Measurements from ENCODE around the gene OPN1LW.
A peak's percentile ranks its signal among the peaks of the same experiment; 100 is the strongest.
"Not testable (repeated sequence)": the region's sequence is repeated elsewhere in the genome, so short reads cannot be mapped to it uniquely, and the experiment has no call there.

The OPN1LW gene

GRCh38 chrX:154132366-154132765, 11.7 kb upstream of the OPN1LW start:
- no peak for DNase-seq

GRCh38 chrX:154135458-154136229, 8.4 kb upstream of the OPN1LW start:
- no peak for DNase-seq

- peak in 33 of 58 donors; percentile 0 to 48 (median 11) for DNase-seq
Measured at GRCh38 chrX:154136627-154137161, 7.3 kb upstream of the OPN1LW start.

- DNase-seq = no peak
Measured at GRCh38 chrX:154138857-154139256, 5.2 kb upstream of the OPN1LW start.

- no peak for DNase-seq
Measured at GRCh38 chrX:154140206-154140605, 3.8 kb upstream of the OPN1LW start.

- DNase-seq = no peak
Measured at GRCh38 chrX:154140742-154141141, 3.3 kb upstream of the OPN1LW start.

GRCh38 chrX:154142386-154142785, 1.7 kb upstream of the OPN1LW start:
- DNase-seq = no peak

GRCh38 chrX:154142950-154143745, 895 bp upstream of the OPN1LW start:
- no peak for DNase-seq

- not testable (repeated sequence) for DNase-seq
Measured at GRCh38 chrX:154151030-154151429, 7.0 kb downstream of the OPN1LW start.

GRCh38 chrX:154156221-154156620, 12.2 kb downstream of the OPN1LW start:
- not testable (repeated sequence) for DNase-seq

- not testable (repeated sequence) for DNase-seq
Measured at GRCh38 chrX:154157207-154157606, 13.2 kb downstream of the OPN1LW start.

- not testable (repeated sequence) for DNase-seq
Measured at GRCh38 chrX:154159345-154159744, 15.3 kb downstream of the OPN1LW start.

- not testable (repeated sequence) for DNase-seq
Measured at GRCh38 chrX:154164902-154165301, 20.9 kb downstream of the OPN1LW start.

- not testable (repeated sequence) for DNase-seq
Measured at GRCh38 chrX:154168384-154168783, 24.3 kb downstream of the OPN1LW start.

GRCh38 chrX:154172535-154172943, 28.5 kb downstream of the OPN1LW start:
- not testable (repeated sequence) for DNase-seq

GRCh38 chrX:154174356-154174755, 30.3 kb downstream of the OPN1LW start:
- not testable (repeated sequence) for DNase-seq

GRCh38 chrX:154182296-154182695, 38.3 kb downstream of the OPN1LW start, which contains the start of gene OPN1MW:
Gene OPN1MW (plus strand): TSS chrX:154182596. CDS start chrX:154182678, 82 bp downstream.
- DNase-seq = not testable (repeated sequence)

- DNase-seq = not testable (repeated sequence)
Measured at GRCh38 chrX:154183794-154184193, 39.8 kb downstream of the OPN1LW start.

- DNase-seq = not testable (repeated sequence)
Measured at GRCh38 chrX:154192846-154193245, 48.8 kb downstream of the OPN1LW start.

- DNase-seq = not testable (repeated sequence)
Measured at GRCh38 chrX:154194316-154194715, 50.3 kb downstream of the OPN1LW start.

- not testable (repeated sequence) for DNase-seq
Measured at GRCh38 chrX:154196466-154196865, 52.4 kb downstream of the OPN1LW start.
